GM21526 (cell line): ENCODE results near the gene DNMBP.
"Not testable (repeated sequence)": the region's sequence is repeated elsewhere in the genome, so short reads cannot be mapped to it uniquely, and the experiment has no call there.

Experiments used
- ATAC-seq: cut with Tn5 transposase; IDR thresholded peaks from one replicate; pipeline ENCODE4 v1.9.1; 2021; ENCODE audit warnings: moderate library complexity; ENCODE audit not compliant: unreplicated experiment, low FRiP score

DNMBP gene

GRCh38 chr10:99993701-99994689 is 15.8 kb downstream of the DNMBP start:
- ATAC-seq, result peak; percentile 52

GRCh38 chr10:99985637-99986036 is 24.1 kb downstream of the DNMBP start:
- ATAC-seq, result not testable (repeated sequence)

GRCh38 chr10:99984211-99985034 is 25.3 kb downstream of the DNMBP start:
- no peak for ATAC-seq

- ATAC-seq, result no peak
Measured at GRCh38 chr10:99983280-99983988, 26.3 kb downstream of the DNMBP start.

- ATAC-seq, result no peak
Measured at GRCh38 chr10:99982728-99983127, 27.0 kb downstream of the DNMBP start.

- no peak for ATAC-seq
Measured at GRCh38 chr10:99981581-99982199, 28.1 kb downstream of the DNMBP start.

GRCh38 chr10:99979066-99979685 is 30.6 kb downstream of the DNMBP start:
- no peak for ATAC-seq

- ATAC-seq, result no peak
Measured at GRCh38 chr10:99977916-99978315, 31.8 kb downstream of the DNMBP start.

GRCh38 chr10:99976886-99977665 is 32.7 kb downstream of the DNMBP start:
- ATAC-seq, result no peak

- ATAC-seq, result no peak
Measured at GRCh38 chr10:99975942-99976809, 33.6 kb downstream of the DNMBP start.

GRCh38 chr10:99975106-99975829 is 34.5 kb downstream of the DNMBP start:
- no peak for ATAC-seq

- no peak for ATAC-seq
Measured at GRCh38 chr10:99973190-99973589, 36.6 kb downstream of the DNMBP start.

GRCh38 chr10:99967961-99968360 is 41.8 kb downstream of the DNMBP start:
- ATAC-seq, result no peak

- no peak for ATAC-seq
Measured at GRCh38 chr10:99966306-99966705, 43.4 kb downstream of the DNMBP start.

- ATAC-seq, result no peak
Measured at GRCh38 chr10:99965700-99966099, 44.0 kb downstream of the DNMBP start.

- no peak for ATAC-seq
Measured at GRCh38 chr10:99964791-99965190, 45.0 kb downstream of the DNMBP start.

GRCh38 chr10:99963467-99964165 is 46.1 kb downstream of the DNMBP start:
- ATAC-seq, result not testable (repeated sequence)
